GM23248 (cell line): ENCODE measurements around the gene TPRG1L.

Experiments
- EZH2 ChIP-seq: fragments of 200-600 bp; sonication (generic); IDR thresholded peaks from 2 replicates; pipeline ENCODE4 v1.6.1; 2018; ENCODE audit warnings: antibody characterized with exemption, mild to moderate bottlenecking; ENCODE audit not compliant: insufficient read depth, poor library complexity, severe bottlenecking
- EZH2phosphoT487 ChIP-seq: fragments of 200-600 bp; sonication (generic); IDR thresholded peaks from 2 replicates; pipeline ENCODE4 v1.6.1; 2018; ENCODE audit warnings: antibody characterized with exemption, moderate library complexity, mild to moderate bottlenecking, low read depth; ENCODE audit not compliant: insufficient read depth

GRCh38 chr1:3668148-3668547 is 43.3 kb downstream of the TPRG1L start:
- TF ChIP-seq EZH2 (no peak), EZH2phosphoT487 (no peak)
